Stomach (tissue), 9 donors: ENCODE data around the gene SVIL. TPM values are rescaled to one million over a fixed set of nuclear protein-coding genes. Genes with fewer than 3 reads are reported as not detected.
"Not testable (repeated sequence)": the region's sequence is repeated elsewhere in the genome, so short reads cannot be mapped to it uniquely, and the experiment has no call there.

ENCODE experiments used
- DNase-seq, 2 donors: peaks; one replicate each; pipeline versions ENCODE4 v3.0.0 to v3.0.0-alpha.2; 2013 to 2019
- H3K27ac ChIP-seq, 5 donors: fragments of 200-600 bp in 4 of 5; sonication (generic) in 4 of 5; one replicate each; pipeline ENCODE4 v1.5.1; 2013 to 2019; ENCODE audit warnings: mild to moderate bottlenecking in 1 of 5, moderate library complexity in 1 of 5
- H3K27me3 ChIP-seq, 3 donors: fragments of 200-600 bp; sonication (generic); one replicate each; pipeline ENCODE4 v1.5.1; 2017 to 2019; ENCODE audit warnings: mixed run types in 1 of 3
- H3K36me3 ChIP-seq, 4 donors: fragments of 200-600 bp; sonication (generic); 1 replicate in 3 of 4; 2 replicates in 1 of 4; pipeline ENCODE4 v1.5.1; 2016 to 2019
- H3K4me1 ChIP-seq, 4 donors: fragments of 200-600 bp; sonication (generic); one replicate each; pipeline ENCODE4 v1.5.1; 2016 to 2019
- H3K4me3 ChIP-seq, 4 donors: fragments of 200-600 bp; sonication (generic) in 3 of 4; one replicate each; pipeline ENCODE4 v1.5.1; 2016 to 2019; ENCODE audit warnings: mild to moderate bottlenecking in 1 of 4
- H3K9me3 ChIP-seq, 4 donors: fragments of 200-600 bp; sonication (generic); one replicate each; pipeline ENCODE4 v1.5.1; 2016 to 2019
- CTCF ChIP-seq, 7 experiments: fragments of 450-650 bp in 4 of 7; fragments of 200-600 bp in 3 of 7; sonication (generic) in 3 of 7; IDR thresholded peaks; one replicate each; pipeline ENCODE4 v1.5.1; 2016 to 2019; ENCODE audit warnings: antibody characterized with exemption in 7 of 7, control low read depth in 2 of 7, mild to moderate bottlenecking in 1 of 7
- EP300 ChIP-seq: sonication (generic); formaldehyde crosslinking; IDR thresholded peaks from one replicate; pipeline ENCODE4 v1.6.1; 2017; ENCODE audit warnings: antibody characterized with exemption
- POLR2A ChIP-seq, 4 donors: fragments of 450-650 bp; IDR thresholded peaks; one replicate each; pipeline ENCODE4 v1.6.1; 2016; ENCODE audit warnings: antibody characterized with exemption in 4 of 4, control low read depth in 2 of 4, mild to moderate bottlenecking in 1 of 4, moderate library complexity in 1 of 4
- POLR2AphosphoS5 ChIP-seq, 3 donors: sonication (generic); formaldehyde crosslinking; IDR thresholded peaks; one replicate each; pipeline ENCODE4 v1.6.1; 2016; ENCODE audit warnings: antibody characterized with exemption in 3 of 3
- WGBS, 5 donors: extraction: QIAGEN DNeasy Blood & Tissue Kit in 3 of 5; methylation state at CpG; one replicate each; pipeline versions ENCODE4 v1.1.5 to v1.1.7; 2013 to 2018; 5-methylcytosine and 5-hydroxymethylcytosine counted together
- intact Hi-C: fragments of 100-400 bp; cut with DNase I; formaldehyde crosslinking; loops from one replicate; pipeline ENCODE4 v1.15.1; 2023; ENCODE audit warnings: low total_unique reads
- polyA plus RNA-seq, 3 donors: library from polyadenylated mRNA; stranded (reverse); fragments of 200-250 nt; gene quantifications; one replicate each; pipeline ENCODE4 v1.2.3, GENCODE V29; 2013
- total RNA-seq, 5 donors: library from RNA; depleted of rRNA; stranded (reverse); fragments of >200 nt; gene quantifications; one replicate each; pipeline versions ENCODE4 v1.1.0 to v1.2.3, GENCODE V29; 2014 to 2016
- donor health status: healthy with polysubstance abuse.
- donor health status: Bipolar disorder and iron deficiency.
- donor health status: healthy.

SVIL gene
- total and polyA plus RNA-seq, 8 donors: 6.8 to 400 (median 112) TPM

- TF ChIP-seq POLR2A (IDR thresholded peaks at IDR 0.05) (no peak), EP300 (no peak), CTCF (IDR thresholded peaks at IDR 0.05) (no peak), POLR2AphosphoS5 (IDR thresholded peaks at IDR 0.05) (no peak)
- no peak for DNase-seq
- H3K4me3 ChIP-seq: no peak overlapping the region
- peaks cover 0 to 22% (median 7%) of the 10 kb centered on the region in 4 donors for H3K36me3 ChIP-seq
- intact Hi-C loops: no loop called here
- no peaks in the 10 kb centered on the region for H3K9me3 ChIP-seq
- H3K4me1 ChIP-seq: peaks cover 11 to 49% (median 29%) of the 10 kb centered on the region in 4 donors
- H3K27me3 ChIP-seq: no peaks in the 10 kb centered on the region
- peak overlapping the region in 1 of 5 donors; percentile 16 for H3K27ac ChIP-seq
- 81 to 95% (median 94%) methylated on average over 6 of the region's 6 CpGs for WGBS, 5 donors
Observed at GRCh38 chr10:29539412-29539811, 95.4 kb downstream of the SVIL start.

- H3K27ac ChIP-seq: no peak overlapping the region
- H3K4me1 ChIP-seq: peaks cover 11 to 49% (median 31%) of the 10 kb centered on the region in 4 donors
- no peak for DNase-seq
- peaks cover 0 to 22% (median 11%) of the 10 kb centered on the region in 4 donors for H3K36me3 ChIP-seq
- intact Hi-C loops: no loop called here
- no peak for TF ChIP-seq POLR2A (IDR thresholded peaks at IDR 0.05)
- no peak for TF ChIP-seq EP300
- no peak for TF ChIP-seq CTCF (IDR thresholded peaks at IDR 0.05)
- TF ChIP-seq POLR2AphosphoS5 (IDR thresholded peaks at IDR 0.05): no peak
- no peak overlapping the region for H3K4me3 ChIP-seq
- no peaks in the 10 kb centered on the region for H3K27me3 ChIP-seq
- WGBS, 5 donors: 82 to 92% (median 86%) methylated on average over 7 of the region's 7 CpGs
- H3K9me3 ChIP-seq: no peaks in the 10 kb centered on the region
Observed at GRCh38 chr10:29537799-29538198, 97.0 kb downstream of the SVIL start.

- 47 to 80% (median 68%) methylated on average over 8 of the region's 8 CpGs for WGBS, 5 donors
- H3K9me3 ChIP-seq, H3K27me3 ChIP-seq, H3K4me3 ChIP-seq, intact Hi-C loops, DNase-seq: not testable (repeated sequence)
- peak overlapping the region in 2 of 5 donors; percentile 69 to 84 for H3K27ac ChIP-seq
- H3K36me3 ChIP-seq: peaks cover 0 to 32% (median 18%) of the 10 kb centered on the region in 4 donors
- peaks cover 11 to 50% (median 30%) of the 10 kb centered on the region in 4 donors for H3K4me1 ChIP-seq
Observed at GRCh38 chr10:29536691-29537090, 98.1 kb downstream of the SVIL start.

GRCh38 chr10:29535778-29536453 is 98.9 kb downstream of the SVIL start:
- Histone ChIP-seq H3K4me1 (peaks cover 11 to 50% (median 30%) of the 10 kb centered on the region in 4 donors), H3K27ac (peak overlapping the region; percentile 55 to 84 (median 69)), H3K36me3 (peaks cover 0 to 37% (median 19%) of the 10 kb centered on the region in 4 donors), H3K27me3 (no peaks in the 10 kb centered on the region), H3K4me3 (peak overlapping the region in 2 of 4 donors; percentile 13 to 17), H3K9me3 (no peaks in the 10 kb centered on the region)
- peak; percentile 39 to 47 for DNase-seq
- WGBS, 5 donors: 28 to 53% (median 44%) methylated on average over 7 of the region's 7 CpGs
- intact Hi-C loops: no loop called here
- TF ChIP-seq POLR2AphosphoS5 (IDR thresholded peaks at IDR 0.05) (no peak), POLR2A (IDR thresholded peaks at IDR 0.05) (no peak), EP300 (no peak), CTCF (IDR thresholded peaks at IDR 0.05) (peak in 1 of 7 experiments; percentile 12)
